B cell (primary cell): ENCODE measurements around the gene DPYD. TPM values are rescaled to one million over a fixed set of nuclear protein-coding genes. Genes with fewer than 3 reads are reported as not detected.

Experiments
- ATAC-seq: fragments of 200-7000 bp; cut with Tn5 transposase; one replicate; pipeline ENCODE4 v1.10.0; 2021; ENCODE audit warnings: low read depth, mild to moderate bottlenecking, moderate number of reproducible peaks, moderate library complexity
- CTCF ChIA-PET: fragments of 350-600 bp; sonication (Branson Sonifier 250); formaldehyde crosslinking; loops from one replicate; lab custom pipeline; 2021; ENCODE audit warnings: antibody characterized with exemption, inconsistent platforms; lab: Charles Lee
- POLR2A ChIA-PET: fragments of 350-600 bp; sonication (Branson Sonifier 250); formaldehyde crosslinking; loops from one replicate; lab custom pipeline; 2021; ENCODE audit warnings: antibody characterized with exemption; lab: Charles Lee
- DNase-seq: peaks from one replicate; pipeline ENCODE4 v3.0.0; 2013
- H2AFZ ChIP-seq: 2 replicates; pipeline ENCODE4 v1.6.1; 2012; ENCODE audit warnings: mild to moderate bottlenecking, low read depth, low read length; ENCODE audit not compliant: insufficient read depth, poor library complexity, severe bottlenecking
- H3K27ac ChIP-seq, 2 donors: 1 replicate in 1 of 2; 2 replicates in 1 of 2; pipeline ENCODE4 v1.5.1; 2012 to 2013; ENCODE audit warnings: low read length in 2 of 2, mild to moderate bottlenecking in 2 of 2, moderate library complexity in 1 of 2
- H3K27me3 ChIP-seq, 4 experiments: fragments of 200-600 bp in 1 of 4; sonication (generic) in 1 of 4; replicated peaks in 1 of 4; 1 replicate in 2 of 4; 2 replicates in 2 of 4; pipeline versions ENCODE4 v1.6.1 to v1.7.0; 2013 to 2016; ENCODE audit warnings: low read length in 3 of 4, mild to moderate bottlenecking in 2 of 4, mixed read lengths in 1 of 4, moderate library complexity in 1 of 4; ENCODE audit not compliant: insufficient read depth in 4 of 4, control insufficient read depth in 3 of 4; ENCODE audit errors: control extremely low read depth in 1 of 4
- H3K36me3 ChIP-seq, 2 experiments: replicated peaks in 1 of 2; 1 replicate in 1 of 2; 2 replicates in 1 of 2; pipeline versions ENCODE4 v1.6.1 to v1.7.1; 2013; ENCODE audit warnings: low read length in 1 of 2; ENCODE audit not compliant: insufficient read depth in 2 of 2, control insufficient read depth in 1 of 2; ENCODE audit errors: control extremely low read depth in 1 of 2, extremely low read depth in 1 of 2
- H3K4me1 ChIP-seq, 2 donors: fragments of 200-600 bp in 1 of 2; sonication (generic) in 1 of 2; 1 replicate in 1 of 2; 2 replicates in 1 of 2; pipeline versions ENCODE4 v1.5.1 to v1.6.1; 2013 to 2017; ENCODE audit warnings: low read length in 2 of 2; ENCODE audit not compliant: control insufficient read depth in 2 of 2, insufficient read depth in 2 of 2
- H3K4me2 ChIP-seq: replicated peaks from 2 replicates; pipeline ENCODE3; 2012; ENCODE audit warnings: mild to moderate bottlenecking, low read depth, low read length; ENCODE audit not compliant: poor library complexity, severe bottlenecking
- H3K4me3 ChIP-seq, 5 experiments: fragments of 200-600 bp in 1 of 5; sonication (generic) in 1 of 5; 1 replicate in 3 of 5; 2 replicates in 2 of 5; pipeline versions ENCODE4 v1.5.1 to v1.7.0; 2011 to 2016; ENCODE audit warnings: low read length in 4 of 5, mild to moderate bottlenecking in 4 of 5, low read depth in 2 of 5, control low read depth in 1 of 5, moderate library complexity in 1 of 5; ENCODE audit not compliant: insufficient read depth in 1 of 5; ENCODE audit errors: control extremely low read depth in 1 of 5, extremely low read depth in 1 of 5
- H3K79me2 ChIP-seq: fragments of 200-600 bp; sonication (generic); one replicate; pipeline ENCODE4 v1.6.0; 2016; ENCODE audit warnings: low read length; ENCODE audit not compliant: control insufficient read depth, insufficient read depth
- H3K9ac ChIP-seq: fragments of 200-600 bp; sonication (generic); 2 replicates; pipeline ENCODE4 v1.6.1; 2017; ENCODE audit warnings: mild to moderate bottlenecking, low read length, moderate library complexity
- H3K9me3 ChIP-seq, 3 donors: one replicate each; pipeline versions ENCODE4 v1.6.1 to v1.7.1; 2013; ENCODE audit warnings: low read length in 2 of 3; ENCODE audit not compliant: control insufficient read depth in 2 of 3, insufficient read depth in 1 of 3; ENCODE audit errors: control extremely low read depth in 1 of 3
- H4K20me1 ChIP-seq: 2 replicates; pipeline ENCODE4 v1.6.0; 2012; ENCODE audit warnings: mild to moderate bottlenecking, low read length; ENCODE audit not compliant: insufficient read depth, control insufficient read depth, poor library complexity, severe bottlenecking
- H3K27ac Mint-ChIP-seq: one replicate; pipeline ENCODE4 v1.8.0; 2021; ENCODE audit warnings: mixed read lengths
- H3K27me3 Mint-ChIP-seq: one replicate; pipeline ENCODE4 v1.8.0; 2021; ENCODE audit warnings: mixed read lengths
- H3K4me1 Mint-ChIP-seq: one replicate; pipeline ENCODE4 v1.8.0; 2021; ENCODE audit warnings: mixed read lengths
- H3K4me3 Mint-ChIP-seq: one replicate; pipeline ENCODE4 v1.8.0; 2021; ENCODE audit warnings: mixed read lengths
- H3K9me3 Mint-ChIP-seq: one replicate; pipeline ENCODE4 v1.8.0; 2022; ENCODE audit warnings: mixed read lengths; ENCODE audit not compliant: insufficient read depth
- EZH2 ChIP-seq: IDR thresholded peaks from 2 replicates; pipeline ENCODE4 v1.6.1; 2012; ENCODE audit warnings: borderline replicate concordance, low read depth, mild to moderate bottlenecking, moderate library complexity, low read length; ENCODE audit not compliant: insufficient read depth, poor library complexity, severe bottlenecking
- intact Hi-C: fragments of 100-400 bp; cut with micrococcal nuclease; formaldehyde crosslinking; loops from one replicate; pipeline ENCODE4 v1.10.0; 2022
- polyA plus RNA-seq: library from polyadenylated mRNA; depleted of rRNA; stranded (reverse); fragments of >200 nt; gene quantifications from 2 replicates; pipeline ENCODE4 v1.2.3, GENCODE V29; 2012
- total RNA-seq, 2 donors: library from RNA; stranded (reverse); fragments of 120-200 nt in 1 of 2; gene quantifications; 1 replicate in 1 of 2; 2 replicates in 1 of 2; pipeline versions ENCODE4 v1.2.3 to v1.2.4, GENCODE V29; 2013 to 2022
- TF ChIP-seq, protein P1 (sequence below): fragments of 200-600 bp; IDR thresholded peaks from one replicate; pipeline ENCODE4 v1.8.0; 2022; ENCODE audit warnings: antibody characterized with exemption, mild to moderate bottlenecking

Gene DPYD
- total and polyA plus RNA-seq, 2 donors (not counting 1 experiment from before 2014, with no cell fraction given): 4.2 to 19.0 TPM

DNA sequence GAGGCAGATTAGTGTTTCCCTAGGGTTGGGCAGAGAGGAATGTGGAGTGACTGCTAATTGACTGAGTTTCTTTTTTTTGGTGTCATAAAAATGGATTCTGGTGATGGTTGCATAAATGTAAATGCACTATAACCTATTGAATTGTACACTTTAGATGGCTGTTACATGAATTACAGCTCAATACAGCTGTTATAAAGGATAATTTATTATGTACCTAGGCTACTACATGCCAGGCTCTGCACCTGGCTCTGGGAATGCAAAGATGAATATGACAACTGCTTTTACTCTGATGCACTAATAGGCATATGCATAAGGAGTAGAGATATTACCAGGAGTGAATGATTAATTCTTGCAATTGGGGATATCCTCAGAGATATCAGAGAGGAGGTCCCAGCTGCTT, 854.0 kb downstream of the DPYD start:
- DNase-seq: no peak
- peaks cover 0 to 3% (median 0%) of the 10 kb centered on the region in 3 donors for H3K9me3 ChIP-seq
- no peak overlapping the region for H3K9ac ChIP-seq
- TF ChIP-seq, protein P1, sequence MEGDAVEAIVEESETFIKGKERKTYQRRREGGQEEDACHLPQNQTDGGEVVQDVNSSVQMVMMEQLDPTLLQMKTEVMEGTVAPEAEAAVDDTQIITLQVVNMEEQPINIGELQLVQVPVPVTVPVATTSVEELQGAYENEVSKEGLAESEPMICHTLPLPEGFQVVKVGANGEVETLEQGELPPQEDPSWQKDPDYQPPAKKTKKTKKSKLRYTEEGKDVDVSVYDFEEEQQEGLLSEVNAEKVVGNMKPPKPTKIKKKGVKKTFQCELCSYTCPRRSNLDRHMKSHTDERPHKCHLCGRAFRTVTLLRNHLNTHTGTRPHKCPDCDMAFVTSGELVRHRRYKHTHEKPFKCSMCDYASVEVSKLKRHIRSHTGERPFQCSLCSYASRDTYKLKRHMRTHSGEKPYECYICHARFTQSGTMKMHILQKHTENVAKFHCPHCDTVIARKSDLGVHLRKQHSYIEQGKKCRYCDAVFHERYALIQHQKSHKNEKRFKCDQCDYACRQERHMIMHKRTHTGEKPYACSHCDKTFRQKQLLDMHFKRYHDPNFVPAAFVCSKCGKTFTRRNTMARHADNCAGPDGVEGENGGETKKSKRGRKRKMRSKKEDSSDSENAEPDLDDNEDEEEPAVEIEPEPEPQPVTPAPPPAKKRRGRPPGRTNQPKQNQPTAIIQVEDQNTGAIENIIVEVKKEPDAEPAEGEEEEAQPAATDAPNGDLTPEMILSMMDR: no peak
- no peak for TF ChIP-seq EZH2
- H2AFZ ChIP-seq: no peak overlapping the region
- H3K4me1 ChIP-seq: no peaks in the 10 kb centered on the region
- H3K79me2 ChIP-seq: no peaks in the 10 kb centered on the region
- no peaks in the 10 kb centered on the region for H3K27me3 Mint-ChIP-seq
- no peaks in the 10 kb centered on the region for H3K4me1 Mint-ChIP-seq
- H3K4me3 Mint-ChIP-seq: no peak overlapping the region
- intact Hi-C loops: no loop called here
- H3K36me3 ChIP-seq: no peaks in the 10 kb centered on the region
- no peak overlapping the region for H3K4me2 ChIP-seq
- CTCF ChIA-PET: no interaction called here
- POLR2A ChIA-PET: no interaction called here
- H4K20me1 ChIP-seq: no peaks in the 10 kb centered on the region
- H3K27ac Mint-ChIP-seq: no peak overlapping the region
- no peaks in the 10 kb centered on the region for H3K27me3 ChIP-seq
- H3K9me3 Mint-ChIP-seq: peaks cover 6% of the 10 kb centered on the region
- H3K4me3 ChIP-seq: no peak overlapping the region
- H3K27ac ChIP-seq: no peak overlapping the region
- ATAC-seq: no peak

DNA sequence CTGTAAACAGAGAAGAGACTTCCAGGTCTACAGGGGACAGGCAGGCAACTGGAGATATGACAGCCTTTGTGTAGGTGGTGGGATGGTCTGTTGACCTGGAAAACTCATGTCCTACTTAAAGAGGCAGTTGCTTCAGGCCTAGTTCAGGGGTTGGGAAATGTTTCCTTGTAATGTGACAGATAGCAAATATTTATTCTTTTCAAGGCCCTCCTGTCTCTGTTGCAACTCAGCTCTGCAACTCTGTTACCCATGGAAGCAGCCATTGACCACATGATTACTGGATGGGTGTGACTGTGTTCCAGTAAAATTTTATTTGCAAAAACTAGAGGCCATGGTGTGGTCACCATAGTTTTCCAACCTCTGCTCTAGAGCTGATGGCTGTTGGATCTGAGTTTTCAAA, 857.3 kb downstream of the DPYD start:
- H3K4me1 ChIP-seq: no peaks in the 10 kb centered on the region
- no peaks in the 10 kb centered on the region for H4K20me1 ChIP-seq
- peaks cover 7% of the 10 kb centered on the region for H3K9me3 Mint-ChIP-seq
- ChIA-PET POLR2A (no interaction called here), CTCF (no interaction called here)
- no peak overlapping the region for H3K4me2 ChIP-seq
- peaks cover 0 to 5% (median 3%) of the 10 kb centered on the region in 3 donors for H3K9me3 ChIP-seq
- no peak overlapping the region for H2AFZ ChIP-seq
- H3K27me3 Mint-ChIP-seq: no peaks in the 10 kb centered on the region
- H3K27ac ChIP-seq: no peak overlapping the region
- no peaks in the 10 kb centered on the region for H3K4me1 Mint-ChIP-seq
- no peak overlapping the region for H3K4me3 Mint-ChIP-seq
- ATAC-seq (no peak), DNase-seq (no peak)
- intact Hi-C loops: no loop called here
- H3K36me3 ChIP-seq: no peaks in the 10 kb centered on the region
- TF ChIP-seq, protein P1: no peak
- TF ChIP-seq EZH2: no peak
- H3K27me3 ChIP-seq: no peaks in the 10 kb centered on the region
- H3K4me3 ChIP-seq: no peak overlapping the region
- no peak overlapping the region for H3K9ac ChIP-seq
- no peak overlapping the region for H3K27ac Mint-ChIP-seq
- H3K79me2 ChIP-seq: no peaks in the 10 kb centered on the region
